Smooth muscle cell (in vitro differentiated cells): ENCODE measurements around the gene SLC46A2. TPM values are rescaled to one million over a fixed set of nuclear protein-coding genes. Genes with fewer than 3 reads are reported as not detected.
A peak's percentile ranks its signal among the peaks of the same experiment; 100 is the strongest.

ENCODE experiments used
- DNase-seq: peaks from one replicate; lab custom pipeline; 2025; ENCODE audit not compliant: unreplicated experiment; lab: John Stamatoyannopoulos, UW
- H2AFZ ChIP-seq: fragments of 200-600 bp; sonication (generic); 2 replicates; pipeline ENCODE4 v1.6.0; 2016; ENCODE audit warnings: antibody characterized with exemption, low read depth, mild to moderate bottlenecking
- H3F3A ChIP-seq: fragments of 200-600 bp; sonication (generic); 2 replicates; pipeline ENCODE4 v1.6.0; 2017; ENCODE audit warnings: antibody characterized with exemption, low read depth
- H3K27ac ChIP-seq: fragments of 200-600 bp; sonication (generic); 2 replicates; pipeline ENCODE4 v1.5.1; 2016; ENCODE audit warnings: low read depth, mild to moderate bottlenecking
- H3K27me3 ChIP-seq: fragments of 200-600 bp; sonication (generic); 2 replicates; pipeline ENCODE4 v1.6.1; 2016; ENCODE audit warnings: low read depth, mild to moderate bottlenecking
- H3K36me3 ChIP-seq: fragments of 200-600 bp; sonication (generic); 2 replicates; pipeline ENCODE4 v1.5.1; 2016; ENCODE audit warnings: low read depth
- H3K4me1 ChIP-seq: fragments of 200-600 bp; sonication (generic); 2 replicates; pipeline ENCODE4 v1.5.1; 2016; ENCODE audit warnings: low read depth
- H3K4me2 ChIP-seq: fragments of 200-600 bp; sonication (generic); 2 replicates; pipeline ENCODE4 v1.6.0; 2016; ENCODE audit warnings: mild to moderate bottlenecking
- H3K4me3 ChIP-seq: fragments of 200-600 bp; sonication (generic); 2 replicates; pipeline ENCODE4 v1.5.1; 2016; ENCODE audit warnings: mild to moderate bottlenecking
- H3K79me2 ChIP-seq: fragments of 200-600 bp; sonication (generic); 2 replicates; pipeline ENCODE4 v1.6.0; 2016; ENCODE audit warnings: low read depth, mild to moderate bottlenecking
- H3K9ac ChIP-seq: fragments of 200-600 bp; sonication (generic); 2 replicates; pipeline ENCODE4 v1.6.0; 2016; ENCODE audit warnings: low read depth
- H3K9me3 ChIP-seq: fragments of 200-600 bp; sonication (generic); replicated peaks from 2 replicates; pipeline ENCODE4 v1.5.1; 2016; ENCODE audit warnings: low read depth
- H4K20me1 ChIP-seq: fragments of 200-600 bp; sonication (generic); 2 replicates; pipeline ENCODE4 v1.6.0; 2016; ENCODE audit warnings: low read depth
- WGBS: methylation state at CpG from one replicate; pipeline ENCODE4 v1.1.7; 2016; ENCODE audit warnings: low lambda C conversion rate; 5-methylcytosine and 5-hydroxymethylcytosine counted together
- polyA plus RNA-seq: library from polyadenylated mRNA; unstranded; fragments of >200 nt; fragmentation: Nextera tagmentation; extraction: Ambion mirVana; gene quantifications from 2 replicates; pipeline ENCODE4 v1.2.1, GENCODE V29; 2016
- total RNA-seq: library from RNA; depleted of rRNA; stranded (reverse); fragments of >200 nt; gene quantifications from 2 replicates; pipeline ENCODE4 v1.2.3, GENCODE V29; 2014
- TF ChIP-seq, protein P1 (sequence below): fragments of 200-600 bp; sonication (generic); IDR thresholded peaks from 2 replicates; pipeline ENCODE4 v1.5.1; 2017; ENCODE audit warnings: borderline replicate concordance, mild to moderate bottlenecking, antibody characterized with exemption; ENCODE audit not compliant: insufficient read depth, poor library complexity, severe bottlenecking

SLC46A2 gene
- total and polyA plus RNA-seq, 2 experiments from 2014 or later = not detected

DNA sequence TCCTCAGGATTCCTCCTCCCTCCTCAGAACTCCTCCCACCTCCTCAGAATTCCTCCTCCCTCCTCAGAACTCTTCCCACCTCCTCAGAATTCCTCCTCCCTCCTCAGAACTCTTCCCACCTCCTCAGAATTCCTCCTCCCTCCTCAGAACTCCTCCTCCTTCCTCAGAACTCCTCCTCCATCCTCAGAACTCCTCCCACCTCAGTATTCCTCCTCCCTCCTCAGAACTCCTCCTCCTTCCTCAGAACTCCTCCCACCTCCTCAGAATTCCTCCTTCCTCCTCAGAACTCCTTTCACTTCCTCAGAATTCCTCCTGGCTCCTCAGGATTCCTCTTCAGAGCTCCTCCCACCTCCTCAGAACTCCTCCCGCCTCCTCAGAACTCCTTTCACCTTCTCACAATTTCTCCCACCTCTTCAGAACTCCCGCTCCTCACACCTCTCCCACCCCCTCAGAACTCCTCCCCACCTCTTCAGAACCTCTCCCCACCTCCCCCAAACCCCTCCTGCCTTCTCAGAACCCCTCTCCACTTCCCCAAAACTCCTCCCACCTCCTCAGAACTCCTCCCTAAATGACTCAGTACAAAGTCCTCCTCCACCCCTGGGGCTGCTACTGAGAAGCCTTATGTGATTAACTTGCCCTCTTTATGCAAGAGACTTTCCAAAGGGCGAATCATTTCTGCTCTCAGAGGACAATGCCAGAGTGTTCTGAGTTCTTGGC is 23.2 kb downstream of the SLC46A2 start:
- no peaks in the 10 kb centered on the region for H3K36me3 ChIP-seq
- no peak overlapping the region for H2AFZ ChIP-seq
- TF ChIP-seq, protein P1, sequence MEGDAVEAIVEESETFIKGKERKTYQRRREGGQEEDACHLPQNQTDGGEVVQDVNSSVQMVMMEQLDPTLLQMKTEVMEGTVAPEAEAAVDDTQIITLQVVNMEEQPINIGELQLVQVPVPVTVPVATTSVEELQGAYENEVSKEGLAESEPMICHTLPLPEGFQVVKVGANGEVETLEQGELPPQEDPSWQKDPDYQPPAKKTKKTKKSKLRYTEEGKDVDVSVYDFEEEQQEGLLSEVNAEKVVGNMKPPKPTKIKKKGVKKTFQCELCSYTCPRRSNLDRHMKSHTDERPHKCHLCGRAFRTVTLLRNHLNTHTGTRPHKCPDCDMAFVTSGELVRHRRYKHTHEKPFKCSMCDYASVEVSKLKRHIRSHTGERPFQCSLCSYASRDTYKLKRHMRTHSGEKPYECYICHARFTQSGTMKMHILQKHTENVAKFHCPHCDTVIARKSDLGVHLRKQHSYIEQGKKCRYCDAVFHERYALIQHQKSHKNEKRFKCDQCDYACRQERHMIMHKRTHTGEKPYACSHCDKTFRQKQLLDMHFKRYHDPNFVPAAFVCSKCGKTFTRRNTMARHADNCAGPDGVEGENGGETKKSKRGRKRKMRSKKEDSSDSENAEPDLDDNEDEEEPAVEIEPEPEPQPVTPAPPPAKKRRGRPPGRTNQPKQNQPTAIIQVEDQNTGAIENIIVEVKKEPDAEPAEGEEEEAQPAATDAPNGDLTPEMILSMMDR = no peak
- H3F3A ChIP-seq = no peaks in the 10 kb centered on the region
- H3K4me2 ChIP-seq = no peak overlapping the region
- H3K4me3 ChIP-seq = no peak overlapping the region
- H4K20me1 ChIP-seq = no peaks in the 10 kb centered on the region
- 56% methylated on average over 2 of the region's 3 CpGs for WGBS
- H3K79me2 ChIP-seq = no peaks in the 10 kb centered on the region
- H3K9me3 ChIP-seq = no peaks in the 10 kb centered on the region
- no peak for DNase-seq
- H3K27ac ChIP-seq = peak overlapping the region; percentile 3
- no peaks in the 10 kb centered on the region for H3K4me1 ChIP-seq
- H3K9ac ChIP-seq = no peak overlapping the region
- H3K27me3 ChIP-seq = no peaks in the 10 kb centered on the region

DNA sequence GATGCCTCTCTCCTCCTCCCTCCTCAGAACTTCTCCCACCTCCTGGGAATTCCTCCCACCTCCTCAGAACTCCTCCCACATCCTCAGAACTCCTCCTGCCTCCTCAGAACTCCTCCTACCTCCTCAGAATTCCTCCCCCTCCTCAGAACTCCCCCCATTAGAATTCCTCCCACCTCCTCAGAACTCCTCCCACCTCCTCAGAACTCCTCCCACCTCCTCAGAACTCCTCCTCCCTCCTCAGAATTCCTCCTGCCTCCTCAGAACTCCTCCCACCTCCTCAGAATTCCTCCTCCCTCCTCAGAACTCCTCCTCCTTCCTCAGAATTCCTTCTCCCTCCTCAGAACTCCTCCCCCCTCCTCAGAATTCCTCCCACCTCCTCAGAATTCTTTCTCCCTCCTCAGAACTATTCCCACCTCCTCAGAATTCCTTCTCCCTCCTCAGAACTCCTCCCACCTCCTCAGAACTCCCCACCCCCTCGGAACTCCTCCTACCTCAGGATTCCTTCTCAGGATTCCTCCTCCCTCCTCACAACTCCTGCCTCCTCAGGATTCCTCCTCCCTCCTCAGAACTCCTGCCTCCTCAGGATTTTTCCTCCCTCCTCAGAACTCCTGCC is 23.9 kb downstream of the SLC46A2 start:
- Histone ChIP-seq H3K9ac (no peak overlapping the region), H3K4me3 (no peak overlapping the region), H3K36me3 (no peaks in the 10 kb centered on the region), H2AFZ (no peak overlapping the region), H3K27ac (no peak overlapping the region), H3K4me1 (no peaks in the 10 kb centered on the region), H3K27me3 (no peaks in the 10 kb centered on the region), H3K79me2 (no peaks in the 10 kb centered on the region), H3K9me3 (no peaks in the 10 kb centered on the region), H4K20me1 (no peaks in the 10 kb centered on the region), H3F3A (no peaks in the 10 kb centered on the region), H3K4me2 (no peak overlapping the region)
- 100% methylated on average over 1 of the region's 1 CpG for WGBS
- TF ChIP-seq, protein P1 = no peak
- DNase-seq = no peak

DNA sequence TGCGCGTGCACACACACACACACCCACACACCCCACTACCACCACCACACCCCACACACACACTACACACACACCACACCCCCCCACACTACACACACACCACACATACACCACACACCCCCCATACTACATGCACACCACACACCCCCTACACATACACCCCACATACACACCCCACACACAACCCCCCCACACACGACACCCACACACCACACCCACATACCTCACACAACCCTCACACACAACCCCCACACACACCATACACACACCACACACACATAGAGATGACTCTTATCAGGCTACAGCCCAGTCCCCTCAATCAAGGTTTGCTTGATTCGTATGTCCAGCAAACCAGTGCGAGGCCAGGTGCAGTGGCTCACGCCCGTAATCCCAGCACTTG is 25.7 kb downstream of the SLC46A2 start:
- TF ChIP-seq, protein P1 = no peak
- Histone ChIP-seq H3K4me2 (no peak overlapping the region), H3K4me1 (no peaks in the 10 kb centered on the region), H3K27ac (no peak overlapping the region), H3K4me3 (no peak overlapping the region), H3K9ac (no peak overlapping the region), H3K9me3 (no peaks in the 10 kb centered on the region), H3K27me3 (no peaks in the 10 kb centered on the region), H3K79me2 (no peaks in the 10 kb centered on the region), H3F3A (no peaks in the 10 kb centered on the region), H2AFZ (no peak overlapping the region), H3K36me3 (no peaks in the 10 kb centered on the region), H4K20me1 (no peaks in the 10 kb centered on the region)
- WGBS = 96% methylated on average over 5 of the region's 7 CpGs
- DNase-seq = no peak
